ENCODE data around the gene CRYBA4.
A peak's percentile ranks its signal among the peaks of the same experiment; 100 is the strongest.

Gene CRYBA4

DNA sequence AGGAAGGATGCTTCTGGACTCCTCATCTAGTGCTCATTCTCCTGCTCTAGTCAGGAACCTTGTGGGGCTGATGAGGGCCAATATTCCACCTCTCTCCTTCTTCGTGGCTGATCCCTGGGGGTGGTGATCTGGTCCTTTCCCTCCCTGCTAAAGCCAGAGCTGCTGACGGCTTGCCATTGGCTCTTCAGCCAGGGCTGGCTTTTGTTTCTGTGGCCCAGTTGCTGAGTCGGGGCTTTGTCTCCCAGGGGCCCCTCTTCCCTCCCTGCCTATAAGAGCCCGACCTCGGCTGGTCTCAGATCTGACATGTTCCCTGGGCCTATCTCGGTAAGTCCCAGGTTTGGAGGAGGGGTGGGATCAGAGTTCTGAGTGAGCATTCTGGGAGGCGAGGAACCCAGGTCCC, at the start of gene CRYBA4:
Gene CRYBA4, plus strand, starts transcription at position 301 of the 400 bp plus-strand sequence. CDS start 634 bp downstream, outside the sequence.
- DNase-seq = no peak

GRCh38 chr22:26573026-26573662, 48.6 kb upstream of the CRYBA4 start:
- DNase-seq = no peak

DNA sequence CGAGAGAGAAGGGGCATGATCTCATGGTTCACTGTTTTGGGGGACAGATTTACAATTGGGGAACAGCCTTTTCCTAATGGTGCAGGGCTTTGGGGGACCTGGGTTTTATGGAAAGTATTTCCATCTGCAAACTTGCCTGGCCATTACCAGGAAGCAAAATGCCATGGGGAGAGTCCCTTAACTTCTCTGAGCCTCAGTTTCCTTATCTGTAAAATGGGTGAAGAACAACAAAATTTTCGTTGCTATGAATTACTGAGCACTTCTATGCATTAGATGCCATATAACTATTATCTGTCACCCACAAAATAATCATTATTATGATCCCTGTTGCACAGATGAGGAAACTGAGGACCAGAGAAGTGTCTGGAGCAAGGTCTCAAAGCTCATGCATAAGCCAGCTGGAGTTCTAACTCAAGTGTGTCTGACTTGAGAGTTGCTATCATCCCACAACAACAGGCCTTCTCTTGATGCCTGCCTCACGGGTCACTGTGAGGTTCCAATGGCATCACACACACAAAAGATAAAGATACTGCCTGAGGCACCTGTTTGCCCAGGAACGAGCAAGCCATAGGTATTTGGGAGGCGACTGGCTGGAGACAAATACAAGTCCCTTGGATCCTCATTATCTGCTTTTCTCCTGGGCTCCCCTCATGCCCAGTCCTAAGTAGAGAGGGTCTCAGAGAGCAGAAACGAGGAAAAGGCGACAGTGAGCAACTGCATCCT, 47.6 kb upstream of the CRYBA4 start:
- no peak for DNase-seq

DNA sequence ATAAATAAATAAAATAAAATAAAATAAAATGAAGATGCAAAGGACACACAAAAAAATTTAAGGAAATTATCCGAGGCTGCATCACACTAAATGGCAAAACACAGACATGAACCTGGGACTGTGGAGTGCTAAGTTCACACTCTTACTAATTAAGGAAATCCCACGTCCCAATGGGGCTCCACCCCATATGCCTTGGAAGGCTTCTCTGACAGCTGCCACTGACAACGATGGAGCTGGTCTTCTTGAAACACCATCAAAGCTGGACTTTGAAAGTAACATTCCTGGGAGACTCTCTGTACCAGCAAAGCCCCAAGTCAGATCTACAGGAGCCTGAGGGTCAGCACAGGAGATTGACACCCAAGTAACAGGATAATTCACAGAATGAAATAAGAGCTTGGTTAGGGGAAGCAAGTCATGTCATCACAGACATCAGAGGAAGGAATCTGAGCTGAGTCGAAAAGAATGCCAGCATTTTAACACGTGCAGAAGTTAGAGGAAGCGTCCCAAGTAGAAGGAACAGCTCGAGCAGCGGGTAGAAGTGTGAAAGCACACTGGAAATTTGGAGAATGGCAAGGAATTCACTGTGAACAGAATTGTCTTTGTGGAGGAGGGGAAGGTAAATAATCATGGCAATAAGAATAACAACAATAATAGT, 45.6 kb upstream of the CRYBA4 start:
- no peak for DNase-seq

- no peak for DNase-seq
Observed at GRCh38 chr22:26577081-26577480, 44.7 kb upstream of the CRYBA4 start.

- DNase-seq = peak; percentile 31
Observed at GRCh38 chr22:26579331-26579886, 42.4 kb upstream of the CRYBA4 start.

GRCh38 chr22:26580240-26580962, 41.4 kb upstream of the CRYBA4 start:
- DNase-seq = no peak

DNA sequence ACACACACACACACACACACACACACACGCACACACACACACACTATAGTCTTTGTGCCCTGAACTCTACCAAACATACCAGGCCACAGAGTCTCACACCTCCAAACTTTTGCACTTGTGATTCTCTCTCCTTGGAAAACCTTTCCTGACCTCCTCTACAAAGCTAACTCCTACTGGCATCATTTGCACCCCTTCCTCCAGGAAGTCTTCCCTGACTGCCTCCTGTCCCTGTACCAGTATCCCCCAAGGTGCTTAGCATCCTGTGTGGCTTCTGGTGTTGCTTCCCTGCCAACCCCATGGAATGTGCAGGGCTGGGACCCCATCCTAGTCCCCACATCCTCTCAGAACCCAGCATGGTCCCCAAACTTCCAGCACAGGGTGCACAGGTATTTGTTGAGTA, 40.7 kb upstream of the CRYBA4 start:
- no peak for DNase-seq

DNA sequence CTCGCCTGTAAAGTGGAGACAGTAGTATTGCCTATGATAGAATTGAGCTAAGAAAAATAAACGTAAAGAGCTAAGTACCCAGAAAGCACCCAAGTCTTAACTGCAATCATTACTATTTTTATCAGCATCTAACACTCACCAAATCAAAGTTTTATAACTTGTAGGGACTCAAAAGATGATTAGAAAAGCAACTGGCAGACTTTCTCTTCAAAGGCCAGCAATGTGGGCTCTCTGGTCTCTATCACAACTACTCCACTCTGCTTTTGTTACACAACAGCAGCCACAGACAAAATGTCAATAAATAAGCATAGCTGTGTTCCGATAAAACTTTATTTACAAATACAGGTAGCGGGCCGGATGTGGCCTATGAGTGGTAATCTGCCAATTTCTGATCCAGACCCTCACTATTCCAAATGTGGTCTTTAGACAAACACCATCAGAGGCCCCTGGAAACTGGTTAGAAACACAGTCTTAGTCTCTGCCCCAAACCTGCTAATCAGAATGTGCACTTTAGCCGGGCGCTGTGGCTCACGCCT, 40.1 kb upstream of the CRYBA4 start:
- no peak for DNase-seq

GRCh38 chr22:26584010-26584409, 37.8 kb upstream of the CRYBA4 start:
- no peak for DNase-seq

DNA sequence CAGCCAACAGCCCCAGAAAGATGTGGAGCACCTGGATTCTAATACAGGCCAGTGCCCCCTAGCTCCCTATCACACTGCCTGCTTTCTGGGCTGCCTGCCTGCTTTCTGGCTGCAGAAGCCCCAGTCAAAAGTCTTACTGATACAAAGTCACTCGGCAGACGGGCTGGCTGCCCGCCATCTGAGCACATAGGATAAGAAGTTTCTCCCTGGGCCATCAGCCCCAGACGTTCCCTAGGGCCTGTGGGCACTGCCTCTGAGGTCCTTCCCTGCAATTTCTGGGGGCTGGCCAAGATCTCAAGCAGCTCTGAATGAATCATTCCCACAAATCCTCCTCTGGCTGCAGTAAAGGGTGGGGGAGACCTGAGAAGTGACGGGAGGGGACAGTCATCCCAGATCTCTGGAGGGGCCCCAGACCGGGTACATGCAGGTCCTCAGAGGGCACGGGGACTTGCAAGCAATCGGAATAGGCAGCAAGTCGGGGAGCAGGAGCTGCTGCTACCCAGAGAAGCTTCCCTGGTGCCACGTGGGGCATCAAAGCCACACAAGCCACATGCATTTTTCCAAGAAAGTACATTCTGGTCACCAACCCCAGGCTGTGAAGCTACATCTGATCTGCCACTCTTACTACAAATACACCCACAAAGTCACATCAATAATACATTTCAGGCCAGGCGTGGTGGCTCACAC, 36.5 kb upstream of the CRYBA4 start:
- no peak for DNase-seq

DNA sequence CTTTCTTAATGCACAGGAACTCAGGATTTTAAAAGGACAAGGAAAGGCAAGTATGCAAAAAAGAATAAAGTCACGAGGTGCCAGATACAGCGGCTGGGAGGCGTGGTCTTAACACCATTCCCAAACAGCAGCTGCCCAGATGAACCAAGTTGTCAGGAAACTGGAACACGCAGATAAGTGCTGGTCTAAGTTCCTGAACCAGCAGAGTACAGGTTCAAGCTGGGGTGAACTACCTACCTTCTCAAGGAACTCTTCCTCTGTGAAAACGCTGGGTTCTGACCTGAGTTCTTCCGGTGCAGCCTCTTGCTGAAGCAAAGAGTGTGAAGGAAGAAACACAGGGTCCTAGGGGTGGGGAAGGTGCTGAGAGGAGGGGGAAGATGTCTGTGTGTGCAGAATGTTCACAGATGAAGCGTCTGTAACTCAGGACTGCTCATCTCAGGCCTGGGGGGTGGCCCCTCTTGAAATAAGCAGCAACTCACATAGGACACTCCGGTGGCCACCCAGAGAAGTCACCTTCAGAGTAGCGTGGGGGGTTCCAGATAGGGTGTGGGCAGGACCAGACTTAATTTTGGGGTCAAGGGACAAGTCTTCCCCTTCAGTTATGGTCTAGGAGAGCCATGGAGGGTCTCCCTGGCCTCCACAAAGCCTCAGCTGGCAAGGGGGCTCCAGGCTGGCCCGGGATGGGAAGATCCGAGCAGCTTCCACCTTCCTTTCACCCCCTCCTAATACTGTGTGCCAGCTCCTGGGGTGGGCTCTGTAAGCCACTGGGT, 35.0 kb upstream of the CRYBA4 start:
- no peak for DNase-seq

- DNase-seq = no peak
Observed at GRCh38 chr22:26587991-26588613, 33.7 kb upstream of the CRYBA4 start.

DNA sequence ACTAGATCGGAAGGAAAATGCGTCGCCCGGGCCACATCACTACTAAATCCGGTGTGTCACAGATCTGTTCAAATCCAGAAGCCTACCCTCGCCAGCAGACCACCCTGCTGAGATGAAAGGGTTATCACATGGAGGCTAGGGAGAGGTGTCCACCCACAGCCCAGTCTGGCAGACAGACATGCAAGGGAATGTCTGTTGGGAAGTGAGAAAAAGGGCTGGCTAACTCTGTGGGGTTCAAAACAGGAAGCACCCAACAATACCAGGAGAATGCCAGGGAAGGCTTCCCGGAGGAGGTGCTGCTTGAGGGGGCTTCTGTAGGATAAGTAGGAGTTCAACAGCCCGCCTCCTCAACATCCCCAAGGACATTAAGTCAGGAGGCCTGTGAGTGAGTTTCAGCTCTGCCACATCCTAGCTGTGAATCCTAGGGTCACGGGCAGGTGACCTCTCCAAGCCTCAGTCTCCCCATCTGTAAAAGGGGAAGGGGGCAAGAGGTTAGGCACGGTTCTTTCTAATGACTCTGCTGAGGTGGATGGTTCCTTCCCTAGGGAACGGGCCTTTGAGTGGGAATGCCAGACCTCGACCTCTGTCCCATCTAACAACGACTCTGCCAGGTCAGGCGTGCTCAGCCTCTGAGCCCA, 32.9 kb upstream of the CRYBA4 start:
- DNase-seq = no peak

DNA sequence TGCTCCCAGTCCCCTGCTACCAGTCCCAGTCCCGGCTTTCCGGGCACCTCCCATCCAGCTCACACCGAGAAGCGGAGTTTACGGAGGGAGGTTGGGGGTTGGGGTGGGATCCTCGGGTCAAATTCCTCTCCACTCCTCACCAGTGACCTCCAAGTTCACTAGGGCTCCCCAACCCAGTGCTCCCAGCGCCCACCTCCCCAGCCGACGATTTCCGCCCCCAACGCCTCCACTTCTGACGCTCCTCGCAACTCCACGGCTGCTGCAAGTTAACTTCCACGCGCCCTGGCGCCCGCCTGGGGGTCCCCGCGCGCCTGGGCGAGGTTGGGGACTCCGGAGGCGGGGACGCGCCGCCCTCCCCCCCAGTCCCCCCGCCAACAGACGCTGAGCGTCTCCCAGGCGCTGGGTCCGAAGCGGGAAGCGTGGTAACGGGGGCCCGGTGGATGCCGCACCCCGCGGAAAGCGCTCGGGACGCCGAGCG, 32.4 kb upstream of the CRYBA4 start:
- DNase-seq = peak; percentile 36

- peak; percentile 74 for DNase-seq
Observed at GRCh38 chr22:26589845-26590736, 31.7 kb upstream of the CRYBA4 start, which contains the start of gene TPST2. TSS of gene TPST2 (minus strand) at chr22:26590132. CDS start at chr22:26541630, 48,502 bp downstream.

- no peak for DNase-seq
Observed at GRCh38 chr22:26592421-26592891, 29.3 kb upstream of the CRYBA4 start.

DNA sequence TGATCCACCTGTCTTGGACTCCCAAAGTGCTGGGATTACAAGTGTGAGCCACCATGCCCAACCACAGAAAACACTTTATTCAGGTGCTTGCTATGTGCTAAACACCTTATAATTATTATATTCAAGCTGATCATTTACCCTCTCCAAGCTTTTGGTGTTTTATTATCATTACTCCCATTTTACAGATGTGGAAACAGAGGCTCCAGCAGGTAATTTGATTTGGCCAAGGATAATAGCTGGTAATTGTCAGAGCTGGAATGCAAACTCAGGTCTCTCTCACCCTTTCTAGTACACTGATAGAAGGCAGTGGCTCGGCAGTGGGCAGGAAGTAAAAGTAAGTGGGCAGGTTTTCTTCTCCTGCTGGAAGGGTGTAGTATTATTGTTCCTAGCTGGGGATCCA, 28.0 kb upstream of the CRYBA4 start:
- DNase-seq = no peak

DNA sequence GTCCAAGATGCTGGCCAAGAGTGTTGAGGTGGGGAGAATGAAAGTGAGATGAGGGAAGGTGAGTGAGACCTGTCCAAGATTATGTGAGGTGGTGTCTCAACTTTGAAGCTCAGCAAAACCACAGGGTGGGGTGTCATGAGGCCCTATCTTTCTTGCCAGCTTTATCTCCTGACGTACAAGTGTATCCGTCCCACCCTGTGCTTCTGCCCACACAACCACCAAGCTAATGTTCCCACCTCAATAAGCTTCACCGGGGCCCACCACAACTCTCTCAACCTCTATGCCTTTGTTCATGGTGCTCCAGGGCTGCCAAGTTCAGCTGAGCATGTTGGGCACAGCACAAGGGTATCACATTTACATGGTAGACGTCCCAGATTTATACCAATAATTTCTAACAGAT, 24.7 kb upstream of the CRYBA4 start:
- DNase-seq = no peak

All from activated T-cell treated with anti-CD3 and anti-CD28 coated beads for 4 hours (primary cell).